ENCODE results near the gene FOXO6.

FOXO6 gene

DNA sequence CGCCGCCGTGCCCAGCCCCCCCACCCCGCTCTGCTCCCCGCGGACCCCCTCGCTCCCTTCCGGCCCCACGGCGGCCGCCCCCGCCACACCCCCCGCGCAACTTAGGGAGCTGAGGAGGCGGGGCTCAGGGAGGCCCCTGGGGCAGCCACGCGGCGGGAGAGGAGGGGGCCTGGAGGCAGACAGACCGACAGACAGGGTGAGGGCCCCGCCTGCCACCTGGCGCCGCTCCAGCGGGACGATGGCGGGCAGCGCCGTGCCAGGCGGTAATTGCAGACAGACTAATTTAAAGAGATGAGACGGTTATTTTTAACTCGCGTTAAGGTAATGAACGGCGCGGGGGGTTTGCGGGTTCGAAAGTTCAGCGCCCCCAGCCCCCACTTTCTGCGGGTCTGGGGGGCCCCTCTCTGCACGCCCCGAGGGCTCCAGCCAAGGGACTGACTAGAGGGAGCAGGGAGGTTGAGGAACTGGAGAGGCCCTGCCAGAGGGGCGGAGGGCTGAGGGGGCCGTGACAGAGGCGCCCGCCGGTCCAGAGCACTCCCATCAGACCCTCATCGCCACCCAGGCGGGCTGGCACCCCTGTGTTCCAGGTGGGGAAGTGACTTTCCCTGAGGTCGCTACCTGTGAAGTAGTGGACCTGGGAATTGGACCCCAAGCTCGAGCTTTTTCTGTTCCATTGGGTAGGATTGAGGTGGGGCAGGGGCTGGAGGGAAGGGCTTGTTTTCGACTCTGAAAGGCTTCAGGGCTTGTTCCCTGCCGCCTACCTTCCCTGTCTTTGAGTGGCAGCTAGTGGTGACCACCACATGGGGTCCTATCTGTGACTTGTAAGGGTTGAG, 5.4 kb downstream of the FOXO6 start:
- Mint-ChIP-seq H3K36me3 (no peaks in the 10 kb centered on the region), H3K4me3 (peak overlapping the region; percentile 45), H3K27me3 (peaks cover 81% of the 10 kb centered on the region), H3K4me1 (peaks cover 5% of the 10 kb centered on the region), H3K27ac (no peak overlapping the region), H3K9me3 (no peaks in the 10 kb centered on the region)
- peak; percentile 5 for ATAC-seq

DNA sequence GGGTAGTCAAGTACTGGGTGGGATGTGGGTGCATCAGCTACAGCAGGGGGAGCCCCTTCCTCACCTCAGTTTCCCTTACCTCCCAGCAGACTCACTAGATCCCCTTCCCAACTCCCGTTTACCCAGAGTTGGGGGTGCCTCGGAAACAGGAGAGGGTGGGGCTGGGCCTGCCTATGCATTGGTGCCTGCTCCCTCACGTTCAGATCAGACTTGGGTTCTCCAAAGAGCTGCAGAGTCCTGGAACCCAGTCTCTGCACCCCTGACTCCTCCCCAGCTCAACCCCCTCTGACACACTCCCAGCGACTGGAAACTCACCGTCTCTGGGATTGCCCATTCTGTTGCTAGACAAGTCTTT, 6.0 kb downstream of the FOXO6 start:
- no peak overlapping the region for H3K27ac Mint-ChIP-seq
- ATAC-seq = no peak
- no peaks in the 10 kb centered on the region for H3K9me3 Mint-ChIP-seq
- peaks cover 5% of the 10 kb centered on the region for H3K4me1 Mint-ChIP-seq
- H3K4me3 Mint-ChIP-seq = no peak overlapping the region
- peaks cover 86% of the 10 kb centered on the region for H3K27me3 Mint-ChIP-seq
- H3K36me3 Mint-ChIP-seq = no peaks in the 10 kb centered on the region

- Mint-ChIP-seq H3K36me3 (no peaks in the 10 kb centered on the region), H3K27me3 (peaks cover 83% of the 10 kb centered on the region), H3K4me3 (no peak overlapping the region), H3K4me1 (no peaks in the 10 kb centered on the region), H3K9me3 (no peaks in the 10 kb centered on the region), H3K27ac (no peak overlapping the region)
- no peak for ATAC-seq
These were observed 7.1 kb downstream of the FOXO6 start for GRCh38 chr1:41368366-41368765.

GRCh38 chr1:41368801-41369200, 7.6 kb downstream of the FOXO6 start:
- H3K4me3 Mint-ChIP-seq = no peak overlapping the region
- H3K27ac Mint-ChIP-seq = no peak overlapping the region
- no peaks in the 10 kb centered on the region for H3K36me3 Mint-ChIP-seq
- H3K9me3 Mint-ChIP-seq = no peaks in the 10 kb centered on the region
- H3K27me3 Mint-ChIP-seq = peaks cover 83% of the 10 kb centered on the region
- H3K4me1 Mint-ChIP-seq = no peaks in the 10 kb centered on the region
- ATAC-seq = no peak

- no peak for ATAC-seq
These were observed 8.3 kb downstream of the FOXO6 start for GRCh38 chr1:41369531-41369930.

DNA sequence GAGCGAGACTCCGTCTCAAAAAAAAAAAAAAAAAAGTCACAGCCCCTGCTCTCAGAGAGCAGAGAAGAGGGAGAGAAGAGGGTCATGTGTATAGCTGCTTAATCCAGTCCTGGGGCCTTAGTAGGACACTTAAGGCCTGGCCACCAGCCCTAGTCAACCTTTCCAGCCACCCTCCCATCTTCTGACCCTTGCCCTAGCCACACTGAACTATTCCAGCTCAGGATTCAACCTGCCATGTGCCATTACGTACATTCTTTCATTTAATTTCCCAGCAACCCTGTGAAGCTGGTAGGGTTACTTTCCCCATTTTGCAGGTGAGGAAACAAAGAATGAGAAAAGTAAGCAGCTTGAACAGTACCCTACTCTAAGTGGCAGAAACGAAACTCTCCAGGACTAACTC, 9.0 kb downstream of the FOXO6 start:
- Mint-ChIP-seq H3K27ac (no peak overlapping the region), H3K27me3 (peaks cover 79% of the 10 kb centered on the region), H3K4me3 (no peak overlapping the region), H3K9me3 (no peaks in the 10 kb centered on the region), H3K36me3 (no peaks in the 10 kb centered on the region), H3K4me1 (no peaks in the 10 kb centered on the region)
- no peak for ATAC-seq

More at GRCh38 chr1:41369531-41369930, 8.3 kb downstream of the FOXO6 start:
- H3K27me3 Mint-ChIP-seq = peaks cover 83% of the 10 kb centered on the region
- no peaks in the 10 kb centered on the region for H3K4me1 Mint-ChIP-seq
- H3K27ac Mint-ChIP-seq = no peak overlapping the region
- no peak overlapping the region for H3K4me3 Mint-ChIP-seq
- no peaks in the 10 kb centered on the region for H3K9me3 Mint-ChIP-seq
- no peaks in the 10 kb centered on the region for H3K36me3 Mint-ChIP-seq

GRCh38 chr1:41370756-41371420, 9.7 kb downstream of the FOXO6 start:
- Mint-ChIP-seq H3K27me3 (peaks cover 81% of the 10 kb centered on the region), H3K36me3 (no peaks in the 10 kb centered on the region), H3K4me1 (no peaks in the 10 kb centered on the region), H3K4me3 (no peak overlapping the region), H3K9me3 (no peaks in the 10 kb centered on the region), H3K27ac (no peak overlapping the region)
- no peak for ATAC-seq

DNA sequence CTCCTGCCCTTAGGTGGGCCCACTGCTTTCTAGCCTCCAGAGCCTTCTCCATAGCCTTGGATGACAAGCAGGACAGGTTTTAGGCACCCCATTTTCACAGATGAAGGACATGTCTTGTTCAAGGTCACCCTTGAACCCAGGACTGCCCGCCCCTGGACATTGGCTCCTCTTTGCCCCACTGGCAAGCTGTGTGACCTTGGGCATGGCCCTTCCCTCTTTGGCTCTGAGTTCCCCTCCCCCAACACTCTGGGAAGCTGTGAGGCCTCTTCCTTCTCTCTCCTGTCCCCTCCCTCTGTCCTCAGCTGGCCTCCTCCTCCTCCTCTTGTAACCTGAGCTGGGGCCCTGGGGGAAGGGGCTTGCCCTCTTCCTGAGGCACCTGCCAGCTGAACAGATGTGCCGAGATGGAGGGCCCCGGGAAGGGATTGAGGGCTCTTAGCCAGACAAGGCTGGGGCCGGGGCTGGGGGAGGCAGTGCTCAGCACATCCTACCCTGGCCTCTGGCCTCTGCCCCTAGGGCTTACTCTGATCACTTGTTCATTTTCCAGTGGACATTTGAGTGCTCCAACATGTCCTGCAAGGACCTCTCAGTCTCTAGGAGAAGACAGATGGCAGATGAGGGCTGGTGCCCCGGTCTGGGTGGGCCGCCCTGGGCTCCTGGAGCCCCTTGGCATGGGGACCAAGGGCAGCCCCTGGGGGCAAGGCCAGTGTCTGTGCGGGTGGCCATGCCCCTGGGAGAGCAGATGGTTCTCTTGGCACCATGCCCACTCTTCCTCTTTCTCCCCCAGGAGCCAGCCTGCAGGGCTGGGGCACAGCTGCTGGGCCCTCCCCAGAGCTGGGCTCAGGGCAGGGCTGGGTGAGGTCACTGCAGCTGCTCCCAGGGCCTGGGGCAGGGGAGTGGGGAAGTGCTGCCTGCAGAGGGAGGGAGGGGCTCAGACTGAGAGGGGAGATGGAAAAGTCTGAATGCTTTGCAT, 10.7 kb downstream of the FOXO6 start:
- Mint-ChIP-seq H3K4me1 (no peaks in the 10 kb centered on the region), H3K27ac (no peak overlapping the region), H3K4me3 (no peak overlapping the region), H3K36me3 (no peaks in the 10 kb centered on the region), H3K9me3 (no peaks in the 10 kb centered on the region), H3K27me3 (peaks cover 88% of the 10 kb centered on the region)
- ATAC-seq = no peak

GRCh38 chr1:41372600-41372993, 11.4 kb downstream of the FOXO6 start:
- Mint-ChIP-seq H3K36me3 (no peaks in the 10 kb centered on the region), H3K4me3 (no peak overlapping the region), H3K4me1 (no peaks in the 10 kb centered on the region), H3K27me3 (peaks cover 85% of the 10 kb centered on the region), H3K27ac (no peak overlapping the region), H3K9me3 (no peaks in the 10 kb centered on the region)
- no peak for ATAC-seq

DNA sequence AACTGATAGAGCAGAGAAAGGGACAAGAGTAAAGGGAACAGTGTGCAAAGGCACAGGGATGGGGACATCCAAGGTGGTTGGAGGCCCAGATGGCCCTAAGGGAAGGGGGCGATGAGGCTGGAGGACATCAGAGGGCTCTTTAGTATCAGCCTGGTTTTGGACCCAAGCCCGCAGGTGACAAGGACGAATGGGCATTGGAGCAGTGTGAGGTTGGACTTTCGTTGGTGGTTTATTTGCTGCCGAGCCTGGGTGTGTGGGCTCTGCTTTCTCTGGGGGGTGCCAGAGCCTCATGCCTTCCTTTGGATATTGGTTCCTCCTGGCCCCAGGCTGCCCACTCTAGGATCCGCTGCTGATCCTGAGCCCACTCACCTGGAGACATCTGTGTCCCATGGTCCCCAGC, 12.1 kb downstream of the FOXO6 start:
- H3K4me1 Mint-ChIP-seq = no peaks in the 10 kb centered on the region
- H3K36me3 Mint-ChIP-seq = no peaks in the 10 kb centered on the region
- no peak overlapping the region for H3K27ac Mint-ChIP-seq
- no peak overlapping the region for H3K4me3 Mint-ChIP-seq
- H3K9me3 Mint-ChIP-seq = no peaks in the 10 kb centered on the region
- no peak for ATAC-seq
- H3K27me3 Mint-ChIP-seq = peaks cover 80% of the 10 kb centered on the region

DNA sequence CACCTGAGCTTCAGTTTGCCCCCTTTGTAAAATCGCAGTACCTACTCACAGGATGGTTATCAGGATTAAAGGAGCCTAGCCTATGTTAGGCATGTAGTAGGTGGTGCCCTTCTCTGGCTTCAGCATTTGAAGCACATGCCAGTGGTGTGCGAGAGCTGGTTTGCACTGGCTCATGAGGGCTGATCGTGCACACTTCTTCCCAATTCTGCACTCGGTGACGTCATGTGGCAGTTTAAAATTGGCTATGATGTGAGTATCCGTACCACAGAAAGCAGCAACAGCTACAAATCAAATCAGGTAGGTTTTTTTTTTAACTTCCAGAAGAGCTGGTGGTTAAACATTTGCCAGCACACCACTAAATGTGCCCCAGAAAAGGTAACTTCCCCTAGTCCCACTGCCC, 13.5 kb downstream of the FOXO6 start:
- no peak overlapping the region for H3K27ac Mint-ChIP-seq
- H3K9me3 Mint-ChIP-seq = no peaks in the 10 kb centered on the region
- no peaks in the 10 kb centered on the region for H3K4me1 Mint-ChIP-seq
- H3K36me3 Mint-ChIP-seq = no peaks in the 10 kb centered on the region
- H3K4me3 Mint-ChIP-seq = no peak overlapping the region
- ATAC-seq = no peak
- peaks cover 78% of the 10 kb centered on the region for H3K27me3 Mint-ChIP-seq

DNA sequence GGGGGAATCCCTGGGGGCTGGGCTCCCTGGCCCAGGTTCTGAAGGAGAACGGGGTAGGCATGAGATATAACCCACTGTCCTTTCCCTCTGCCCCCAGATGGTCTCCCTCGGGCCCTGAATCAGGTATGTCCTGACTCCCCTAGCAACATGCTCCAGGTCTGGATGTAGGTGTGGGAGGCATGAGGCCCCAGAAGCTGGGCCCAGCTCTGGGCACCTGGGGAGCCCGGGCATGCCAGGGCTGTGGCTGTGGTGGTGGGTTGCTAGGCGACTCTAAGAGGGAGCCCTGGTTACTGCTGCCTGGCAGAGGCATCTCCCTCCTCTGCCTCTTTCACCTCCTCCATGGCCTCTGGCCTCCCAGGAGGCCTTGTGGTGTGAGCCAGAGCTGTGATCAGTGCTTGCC, 16.2 kb downstream of the FOXO6 start:
- Mint-ChIP-seq H3K27ac (no peak overlapping the region), H3K4me1 (peaks cover 6% of the 10 kb centered on the region), H3K4me3 (no peak overlapping the region), H3K9me3 (no peaks in the 10 kb centered on the region), H3K36me3 (no peaks in the 10 kb centered on the region), H3K27me3 (peaks cover 72% of the 10 kb centered on the region)
- no peak for ATAC-seq

- Mint-ChIP-seq H3K9me3 (no peaks in the 10 kb centered on the region), H3K4me1 (peaks cover 10% of the 10 kb centered on the region), H3K27me3 (peaks cover 70% of the 10 kb centered on the region), H3K27ac (no peak overlapping the region), H3K4me3 (no peak overlapping the region), H3K36me3 (no peaks in the 10 kb centered on the region)
- no peak for ATAC-seq
These were observed 17.0 kb downstream of the FOXO6 start for GRCh38 chr1:41378222-41378621.

DNA sequence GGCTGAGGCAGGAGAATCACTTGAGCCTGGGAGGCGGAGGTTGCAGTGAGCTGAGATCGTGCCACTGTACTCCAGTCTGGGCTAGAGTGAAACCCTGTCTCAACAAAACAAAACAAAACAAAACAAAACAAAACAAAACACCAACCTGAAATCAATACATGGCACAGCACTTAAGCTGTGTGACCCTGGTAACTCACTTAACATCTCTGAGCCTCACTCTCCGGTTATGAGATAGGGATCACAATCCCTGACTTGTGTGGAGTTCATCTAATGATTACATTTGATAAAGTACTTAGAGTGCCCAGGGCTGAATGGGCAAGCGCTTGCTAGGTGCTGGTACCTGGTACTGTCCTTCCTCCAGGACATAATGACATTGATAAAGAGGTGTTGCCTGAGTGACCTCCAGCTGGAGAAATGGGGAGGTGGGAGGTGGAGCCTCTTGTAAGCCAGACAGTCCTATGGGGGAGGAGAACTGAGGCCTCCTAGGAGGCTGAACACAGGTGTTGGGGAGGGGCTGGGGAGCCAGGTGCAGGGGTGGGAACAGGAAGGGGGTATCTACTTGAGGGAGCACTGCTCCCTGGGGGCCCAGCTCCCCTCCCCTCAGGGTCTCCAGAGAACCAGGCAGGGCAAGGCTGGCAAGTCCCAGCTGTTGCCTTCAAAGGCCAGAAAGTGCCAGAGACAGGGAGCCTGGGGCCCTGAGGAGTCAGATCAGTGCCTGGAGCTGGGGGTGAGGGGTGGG, 17.9 kb downstream of the FOXO6 start:
- ATAC-seq = no peak
- no peak overlapping the region for H3K27ac Mint-ChIP-seq
- peaks cover 70% of the 10 kb centered on the region for H3K27me3 Mint-ChIP-seq
- peaks cover 15% of the 10 kb centered on the region for H3K4me1 Mint-ChIP-seq
- H3K36me3 Mint-ChIP-seq = no peaks in the 10 kb centered on the region
- H3K4me3 Mint-ChIP-seq = no peak overlapping the region
- no peaks in the 10 kb centered on the region for H3K9me3 Mint-ChIP-seq

DNA sequence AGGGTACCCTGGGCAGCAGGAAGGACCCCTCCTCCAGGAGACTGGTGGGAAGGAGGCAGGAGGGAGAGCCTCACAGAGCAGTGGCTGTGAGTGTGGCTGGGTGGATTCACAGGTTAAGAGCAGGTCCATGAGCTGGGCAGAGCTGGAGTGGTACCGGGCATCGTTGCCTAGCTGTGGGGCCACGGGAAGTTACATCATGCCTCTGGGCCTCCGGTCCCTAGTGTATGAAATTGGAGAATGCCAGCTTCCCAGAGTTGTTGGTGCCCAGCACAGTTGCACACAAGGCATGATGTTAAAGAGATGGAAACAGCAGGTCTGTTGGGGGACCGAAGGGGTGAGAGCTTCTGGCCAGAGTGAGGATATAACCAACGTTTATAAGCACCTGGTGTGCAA, 18.5 kb downstream of the FOXO6 start:
- Mint-ChIP-seq H3K4me1 (peaks cover 15% of the 10 kb centered on the region), H3K4me3 (no peak overlapping the region), H3K27ac (no peak overlapping the region), H3K27me3 (peaks cover 73% of the 10 kb centered on the region), H3K36me3 (no peaks in the 10 kb centered on the region), H3K9me3 (no peaks in the 10 kb centered on the region)
- ATAC-seq = no peak
